NCI-H226 (cell line): ENCODE data around the gene KNSTRN.

Source experiments
- DNase-seq: peaks from one replicate; pipeline ENCODE4 v3.0.0-alpha.2; 2015

The KNSTRN gene

GRCh38 chr15:40382580-40383456 lies at the start of gene KNSTRN:
Gene KNSTRN, plus strand, starts transcription at chr15:40382721. Its CDS starts 115 bp downstream, at chr15:40382836.
- DNase-seq, result peak; percentile 73

- no peak for DNase-seq
These were observed 48.5 kb upstream of the KNSTRN start for GRCh38 chr15:40333922-40334492.

GRCh38 chr15:40334541-40334940 lies 48.0 kb upstream of the KNSTRN start:
- no peak for DNase-seq

GRCh38 chr15:40334941-40335795 lies 47.4 kb upstream of the KNSTRN start:
- no peak for DNase-seq

- DNase-seq, result no peak
These were observed 46.4 kb upstream of the KNSTRN start for GRCh38 chr15:40335938-40336743.

- DNase-seq, result no peak
These were observed 45.8 kb upstream of the KNSTRN start for GRCh38 chr15:40336744-40337122.

GRCh38 chr15:40337597-40337996 lies 44.9 kb upstream of the KNSTRN start:
- DNase-seq, result no peak

GRCh38 chr15:40338041-40338657 lies 44.4 kb upstream of the KNSTRN start:
- DNase-seq, result no peak

- DNase-seq, result peak; percentile 82
These were observed 43.5 kb upstream of the KNSTRN start for GRCh38 chr15:40338921-40339620.

GRCh38 chr15:40339621-40339945 lies 42.9 kb upstream of the KNSTRN start:
- DNase-seq, result no peak

GRCh38 chr15:40340038-40340739 lies 42.3 kb upstream of the KNSTRN start:
- peak; percentile 37 for DNase-seq

- peak; percentile 69 for DNase-seq
These were observed 41.7 kb upstream of the KNSTRN start, which contains the start of gene CCDC9B for GRCh38 chr15:40340740-40341400. Gene CCDC9B, minus strand, starts transcription at chr15:40340939. Its CDS starts 120 bp downstream, at chr15:40340819.

GRCh38 chr15:40342416-40343320 lies 39.9 kb upstream of the KNSTRN start:
- no peak for DNase-seq

GRCh38 chr15:40343512-40343911 lies 39.0 kb upstream of the KNSTRN start:
- peak; percentile 78 for DNase-seq

GRCh38 chr15:40344217-40344616 lies 38.3 kb upstream of the KNSTRN start:
- DNase-seq, result no peak

- no peak for DNase-seq
These were observed 37.8 kb upstream of the KNSTRN start for GRCh38 chr15:40344631-40345120.

- no peak for DNase-seq
These were observed 37.2 kb upstream of the KNSTRN start for GRCh38 chr15:40345225-40345866.

GRCh38 chr15:40345867-40346578 lies 36.5 kb upstream of the KNSTRN start:
- DNase-seq, result no peak
